Breast epithelium (tissue), 4 donors: Measurements from ENCODE around the gene SPINT4. TPM values are rescaled to one million over a fixed set of nuclear protein-coding genes. Genes with fewer than 3 reads are reported as not detected.
"Not testable (repeated sequence)": the region's sequence is repeated elsewhere in the genome, so short reads cannot be mapped to it uniquely, and the experiment has no call there.

Experiments
- DNase-seq, 2 donors: peaks; one replicate each; pipeline ENCODE4 v3.0.0-alpha.2; 2019; ENCODE audit warnings: low spot score in 2 of 2
- H3K27ac ChIP-seq, 2 donors: fragments of 200-600 bp; sonication (generic) in 1 of 2; one replicate each; pipeline ENCODE4 v1.5.1; 2016 to 2019; ENCODE audit warnings: mild to moderate bottlenecking in 1 of 2
- H3K27me3 ChIP-seq, 2 donors: fragments of 200-600 bp; sonication (generic) in 1 of 2; one replicate each; pipeline versions ENCODE4 v1.5.1 to v1.6.0; 2017 to 2019; ENCODE audit warnings: control low read depth in 1 of 2, mild to moderate bottlenecking in 1 of 2
- H3K36me3 ChIP-seq: fragments of 200-600 bp; one replicate; pipeline ENCODE4 v1.5.1; 2019
- H3K4me1 ChIP-seq, 2 donors: fragments of 200-600 bp; sonication (generic); one replicate each; pipeline ENCODE4 v1.5.1; 2016 to 2019; ENCODE audit warnings: control low read depth in 1 of 2
- H3K4me3 ChIP-seq, 3 donors: fragments of 200-600 bp; sonication (generic); 1 replicate in 2 of 3; 2 replicates in 1 of 3; pipeline ENCODE4 v1.5.1; 2016 to 2019; ENCODE audit warnings: mild to moderate bottlenecking in 3 of 3, moderate library complexity in 2 of 3
- H3K9me3 ChIP-seq, 2 donors: fragments of 200-600 bp; sonication (generic) in 1 of 2; one replicate each; pipeline ENCODE4 v1.5.1; 2016 to 2019; ENCODE audit warnings: control low read depth in 1 of 2
- POLR2A ChIP-seq: fragments of 450-650 bp; IDR thresholded peaks from one replicate; pipeline ENCODE4 v1.6.1; 2016; ENCODE audit warnings: antibody characterized with exemption, mild to moderate bottlenecking, moderate library complexity
- POLR2AphosphoS5 ChIP-seq, 3 donors: sonication (generic); formaldehyde crosslinking; IDR thresholded peaks; one replicate each; pipeline ENCODE4 v1.6.1; 2017; ENCODE audit warnings: antibody characterized with exemption in 3 of 3
- intact Hi-C: fragments of 100-400 bp; cut with DNase I; formaldehyde crosslinking; loops from one replicate; pipeline ENCODE4 v1.15.1; 2023; ENCODE audit warnings: low total_unique reads
- total RNA-seq, 3 donors: library from RNA; depleted of rRNA; stranded (reverse); fragments of >200 nt; gene quantifications; one replicate each; pipeline ENCODE4 v1.1.0, GENCODE V29; 2016
- TF ChIP-seq, protein P1 (sequence below), 3 donors: fragments of 450-650 bp; IDR thresholded peaks; one replicate each; pipeline ENCODE4 v1.5.1; 2016 to 2017; ENCODE audit warnings: antibody characterized with exemption in 3 of 3, mild to moderate bottlenecking in 3 of 3, moderate library complexity in 3 of 3

Gene SPINT4
- total RNA-seq, 3 donors from 2014 or later: not detected

GRCh38 chr20:45745015-45745414, 22.9 kb downstream of the SPINT4 start:
- H3K9me3 ChIP-seq: no peaks in the 10 kb centered on the region
- intact Hi-C loops: no loop called here
- TF ChIP-seq POLR2AphosphoS5 (IDR thresholded peaks at IDR 0.05) (no peak), POLR2A (no peak)
- TF ChIP-seq, protein P1, sequence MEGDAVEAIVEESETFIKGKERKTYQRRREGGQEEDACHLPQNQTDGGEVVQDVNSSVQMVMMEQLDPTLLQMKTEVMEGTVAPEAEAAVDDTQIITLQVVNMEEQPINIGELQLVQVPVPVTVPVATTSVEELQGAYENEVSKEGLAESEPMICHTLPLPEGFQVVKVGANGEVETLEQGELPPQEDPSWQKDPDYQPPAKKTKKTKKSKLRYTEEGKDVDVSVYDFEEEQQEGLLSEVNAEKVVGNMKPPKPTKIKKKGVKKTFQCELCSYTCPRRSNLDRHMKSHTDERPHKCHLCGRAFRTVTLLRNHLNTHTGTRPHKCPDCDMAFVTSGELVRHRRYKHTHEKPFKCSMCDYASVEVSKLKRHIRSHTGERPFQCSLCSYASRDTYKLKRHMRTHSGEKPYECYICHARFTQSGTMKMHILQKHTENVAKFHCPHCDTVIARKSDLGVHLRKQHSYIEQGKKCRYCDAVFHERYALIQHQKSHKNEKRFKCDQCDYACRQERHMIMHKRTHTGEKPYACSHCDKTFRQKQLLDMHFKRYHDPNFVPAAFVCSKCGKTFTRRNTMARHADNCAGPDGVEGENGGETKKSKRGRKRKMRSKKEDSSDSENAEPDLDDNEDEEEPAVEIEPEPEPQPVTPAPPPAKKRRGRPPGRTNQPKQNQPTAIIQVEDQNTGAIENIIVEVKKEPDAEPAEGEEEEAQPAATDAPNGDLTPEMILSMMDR (IDR thresholded peaks at IDR 0.05): no peak
- no peak overlapping the region for H3K27ac ChIP-seq
- H3K36me3 ChIP-seq: no peaks in the 10 kb centered on the region
- no peak overlapping the region for H3K4me3 ChIP-seq
- no peak for DNase-seq
- no peaks in the 10 kb centered on the region for H3K4me1 ChIP-seq
- no peaks in the 10 kb centered on the region for H3K27me3 ChIP-seq

DNA sequence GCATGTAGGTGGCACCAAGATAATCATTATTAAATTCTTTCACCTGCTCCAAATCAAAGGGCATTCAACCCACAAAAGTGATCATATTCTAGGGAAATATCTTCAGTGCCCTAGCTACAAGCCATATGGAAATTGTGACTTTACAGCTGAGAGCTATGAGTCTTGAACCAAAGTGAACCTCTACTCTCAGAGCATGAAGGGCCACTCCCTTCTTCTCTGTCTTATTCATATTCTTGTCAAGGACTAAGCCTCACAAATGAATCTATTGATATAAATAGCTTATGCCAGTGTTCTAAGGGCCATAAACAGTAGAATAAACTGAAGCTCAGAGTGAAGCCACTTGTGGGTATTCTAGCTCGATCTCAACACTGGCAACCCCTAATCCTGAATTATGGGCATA, 29.6 kb downstream of the SPINT4 start:
- no peak overlapping the region for H3K27ac ChIP-seq
- no peaks in the 10 kb centered on the region for H3K4me1 ChIP-seq
- no peaks in the 10 kb centered on the region for H3K9me3 ChIP-seq
- H3K36me3 ChIP-seq: no peaks in the 10 kb centered on the region
- H3K4me3 ChIP-seq: no peak overlapping the region
- H3K27me3 ChIP-seq: no peaks in the 10 kb centered on the region
- TF ChIP-seq, protein P1 (IDR thresholded peaks at IDR 0.05): no peak
- no peak for TF ChIP-seq POLR2AphosphoS5 (IDR thresholded peaks at IDR 0.05)
- no peak for TF ChIP-seq POLR2A
- no peak for DNase-seq
- intact Hi-C loops: no loop called here

GRCh38 chr20:45752746-45753145, 30.6 kb downstream of the SPINT4 start:
- Histone ChIP-seq H3K27ac (no peak overlapping the region), H3K36me3 (no peaks in the 10 kb centered on the region), H3K9me3 (no peaks in the 10 kb centered on the region), H3K4me1 (no peaks in the 10 kb centered on the region), H3K4me3 (no peak overlapping the region), H3K27me3 (no peaks in the 10 kb centered on the region)
- DNase-seq: no peak
- intact Hi-C loops: no loop called here
- no peak for TF ChIP-seq POLR2A

DNA sequence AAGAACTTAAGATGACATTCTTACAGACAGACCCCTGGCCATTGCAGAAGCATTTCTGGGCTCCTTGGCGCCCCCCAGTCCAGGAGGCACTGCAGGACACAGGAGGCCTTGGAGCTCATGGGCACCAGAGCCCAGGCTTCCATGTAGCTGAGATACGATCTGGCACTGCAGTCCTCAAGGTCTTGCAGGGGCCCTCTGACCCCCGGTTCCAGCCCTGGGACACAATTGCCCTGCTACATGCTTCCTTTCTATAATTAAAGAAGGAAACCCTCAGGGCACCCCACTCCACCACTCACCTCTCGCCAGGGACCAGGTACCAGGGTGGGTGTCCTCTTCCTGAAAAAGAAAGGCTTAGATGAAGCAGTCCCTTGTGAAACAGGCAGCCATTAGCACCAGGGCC, 35.9 kb downstream of the SPINT4 start:
- no peak for DNase-seq
- TF ChIP-seq POLR2AphosphoS5 (IDR thresholded peaks at IDR 0.05) (no peak), POLR2A (no peak)
- TF ChIP-seq, protein P1 (IDR thresholded peaks at IDR 0.05): no peak
- intact Hi-C loops: no loop called here
- no peak overlapping the region for H3K27ac ChIP-seq
- H3K27me3 ChIP-seq: no peaks in the 10 kb centered on the region
- no peak overlapping the region for H3K4me3 ChIP-seq
- H3K4me1 ChIP-seq: no peaks in the 10 kb centered on the region
- no peaks in the 10 kb centered on the region for H3K9me3 ChIP-seq
- H3K36me3 ChIP-seq: no peaks in the 10 kb centered on the region

- not testable (repeated sequence) for H3K27me3 ChIP-seq, H3K36me3 ChIP-seq
These were observed 37.8 kb downstream of the SPINT4 start for GRCh38 chr20:45759921-45760320.

DNA sequence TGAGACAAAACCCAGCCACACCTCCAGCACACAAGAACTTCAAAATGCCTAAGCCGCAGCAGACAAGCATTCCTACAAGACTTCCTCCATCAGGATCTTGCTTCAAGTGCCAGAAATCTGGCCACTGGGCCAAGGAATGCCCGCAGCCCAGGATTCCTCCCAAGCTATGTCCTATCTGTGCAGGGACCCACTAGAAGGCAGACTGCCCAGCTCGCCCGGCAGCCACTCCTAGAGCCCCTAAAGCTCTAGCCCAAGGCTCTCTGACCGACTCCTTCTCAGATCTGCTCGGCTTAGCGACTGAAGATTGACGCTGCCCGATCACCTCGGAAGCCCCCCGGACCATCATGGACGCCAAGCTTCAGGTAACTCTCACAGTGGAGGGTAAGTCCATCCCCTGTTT, 39.8 kb downstream of the SPINT4 start:
- H3K4me3 ChIP-seq, H3K27me3 ChIP-seq, DNase-seq, intact Hi-C loops, H3K27ac ChIP-seq, H3K36me3 ChIP-seq, H3K9me3 ChIP-seq, H3K4me1 ChIP-seq: not testable (repeated sequence)

More at GRCh38 chr20:45759921-45760320, 37.8 kb downstream of the SPINT4 start:
- H3K9me3 ChIP-seq, H3K4me3 ChIP-seq, H3K4me1 ChIP-seq, intact Hi-C loops, H3K27ac ChIP-seq, DNase-seq: not testable (repeated sequence)

DNA sequence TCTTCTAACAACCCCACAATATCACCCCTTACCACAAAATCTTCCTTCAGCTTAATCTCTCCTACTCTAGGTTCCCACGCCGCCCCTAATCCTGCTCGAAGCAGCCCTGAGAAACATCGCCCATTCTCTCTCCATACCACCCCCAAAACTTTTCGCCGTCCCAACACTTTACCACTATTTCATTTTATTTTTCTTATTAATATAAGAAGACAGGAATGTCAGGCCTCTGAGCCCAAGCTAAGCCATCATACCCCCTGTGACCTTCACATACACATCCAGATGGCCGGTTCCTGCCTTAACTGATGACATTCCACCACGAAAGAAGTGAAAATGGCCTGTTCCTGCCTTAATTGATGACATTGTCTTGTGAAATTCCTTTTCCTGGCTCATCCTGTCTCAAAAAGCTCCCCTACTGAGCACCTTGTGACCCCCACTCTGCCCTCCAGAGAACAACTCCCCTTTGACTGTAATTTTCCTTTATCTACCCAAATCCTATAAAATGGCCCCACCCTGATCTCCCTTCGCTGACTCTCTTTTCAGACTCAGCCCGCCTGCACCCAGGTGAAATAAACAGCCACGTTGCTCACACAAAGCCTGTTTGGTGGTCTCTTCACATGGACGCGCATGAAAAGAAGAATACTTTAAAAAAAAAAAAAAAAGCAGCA, 42.6 kb downstream of the SPINT4 start:
- H3K36me3 ChIP-seq, intact Hi-C loops: not testable (repeated sequence)

More for the DNA sequence above, 42.6 kb downstream of the SPINT4 start:
- DNase-seq, H3K4me1 ChIP-seq, H3K27me3 ChIP-seq, H3K27ac ChIP-seq, H3K9me3 ChIP-seq, H3K4me3 ChIP-seq: not testable (repeated sequence)
